GM12872 (cell line): ENCODE measurements around the gene FNBP1L.

Experiments
- CTCF ChIP-seq: IDR thresholded peaks from 3 replicates; pipeline ENCODE4 v1.5.1; 2011; ENCODE audit warnings: low read depth, mild to moderate bottlenecking, low read length, moderate library complexity; ENCODE audit not compliant: insufficient read depth

FNBP1L gene

GRCh38 chr1:93499533-93499932 is 51.6 kb downstream of the FNBP1L start:
- TF ChIP-seq CTCF, result no peak

GRCh38 chr1:93500275-93500674 is 52.4 kb downstream of the FNBP1L start:
- no peak for TF ChIP-seq CTCF

GRCh38 chr1:93501399-93501798 is 53.5 kb downstream of the FNBP1L start:
- no peak for TF ChIP-seq CTCF

- TF ChIP-seq CTCF, result no peak
These were observed 54.0 kb downstream of the FNBP1L start for GRCh38 chr1:93501829-93502369.

GRCh38 chr1:93502571-93502970 is 54.7 kb downstream of the FNBP1L start:
- TF ChIP-seq CTCF, result no peak

- no peak for TF ChIP-seq CTCF
These were observed 55.2 kb downstream of the FNBP1L start for GRCh38 chr1:93503163-93503562.

- TF ChIP-seq CTCF, result no peak
These were observed 55.9 kb downstream of the FNBP1L start for GRCh38 chr1:93503816-93504215.
